CD14-positive monocyte (primary cell): ENCODE measurements around the gene SCN8A. TPM values are rescaled to one million over a fixed set of nuclear protein-coding genes. Genes with fewer than 3 reads are reported as not detected.

Experiments
- DNase-seq, 3 donors: peaks; one replicate each; pipeline ENCODE4 v3.0.0-alpha.2; 2011 to 2022
- H2AFZ ChIP-seq: 2 replicates; pipeline ENCODE4 v1.6.0; 2012; ENCODE audit warnings: mild to moderate bottlenecking, low read depth, low read length, inconsistent platforms; ENCODE audit not compliant: insufficient read depth, poor library complexity, severe bottlenecking
- H3K27ac ChIP-seq, 2 donors: 1 replicate in 1 of 2; 2 replicates in 1 of 2; pipeline ENCODE4 v1.5.1; 2012 to 2013; ENCODE audit warnings: low read length in 2 of 2, control low read depth in 1 of 2, inconsistent platforms in 1 of 2, low read depth in 1 of 2, mild to moderate bottlenecking in 1 of 2
- H3K27me3 ChIP-seq, 2 donors: one replicate each; pipeline versions ENCODE4 v1.6.0 to v1.6.1; 2011 to 2013; ENCODE audit warnings: low read length in 2 of 2; ENCODE audit not compliant: control insufficient read depth in 2 of 2, insufficient read depth in 2 of 2
- H3K36me3 ChIP-seq, 2 donors: replicated peaks in 1 of 2; 1 replicate in 1 of 2; 2 replicates in 1 of 2; pipeline versions ENCODE4 v1.5.1 to v1.6.1; 2012 to 2013; ENCODE audit warnings: low read length in 2 of 2, control low read depth in 1 of 2, inconsistent platforms in 1 of 2, mild to moderate bottlenecking in 1 of 2; ENCODE audit not compliant: insufficient read depth in 2 of 2, control insufficient read depth in 1 of 2
- H3K4me1 ChIP-seq, 2 donors: 1 replicate in 1 of 2; 2 replicates in 1 of 2; pipeline versions ENCODE4 v1.5.1 to v1.6.1; 2012 to 2013; ENCODE audit warnings: low read length in 2 of 2, control low read depth in 1 of 2, inconsistent platforms in 1 of 2, mild to moderate bottlenecking in 1 of 2, moderate library complexity in 1 of 2; ENCODE audit not compliant: insufficient read depth in 2 of 2, control insufficient read depth in 1 of 2
- H3K4me2 ChIP-seq: replicated peaks from 2 replicates; pipeline ENCODE3; 2012; ENCODE audit warnings: low read length, moderate library complexity, mild to moderate bottlenecking; ENCODE audit not compliant: poor library complexity, severe bottlenecking; ENCODE audit errors: extremely low read depth
- H3K4me3 ChIP-seq, 3 experiments: fragments of 200-600 bp in 1 of 3; sonication (generic) in 1 of 3; replicated peaks in 1 of 3; 1 replicate in 2 of 3; 2 replicates in 1 of 3; pipeline ENCODE4 v1.5.1; 2011 to 2013; ENCODE audit warnings: low read length in 3 of 3, mild to moderate bottlenecking in 3 of 3, control low read depth in 2 of 3, low read depth in 2 of 3, inconsistent platforms in 1 of 3, moderate library complexity in 1 of 3
- H3K79me2 ChIP-seq: 2 replicates; pipeline ENCODE4 v1.6.0; 2012; ENCODE audit warnings: mild to moderate bottlenecking, control low read depth, inconsistent platforms, low read length, moderate library complexity; ENCODE audit not compliant: insufficient read depth
- H3K9ac ChIP-seq: 2 replicates; pipeline ENCODE4 v1.6.0; 2017; ENCODE audit warnings: low read length, mild to moderate bottlenecking; ENCODE audit not compliant: insufficient read depth, poor library complexity, severe bottlenecking
- H3K9me3 ChIP-seq, 2 donors: replicated peaks in 1 of 2; 1 replicate in 1 of 2; 2 replicates in 1 of 2; pipeline versions ENCODE4 v1.5.1 to v1.6.1; 2012 to 2013; ENCODE audit warnings: low read length in 2 of 2, control low read depth in 1 of 2; ENCODE audit not compliant: control insufficient read depth in 1 of 2, insufficient read depth in 1 of 2
- H4K20me1 ChIP-seq: 2 replicates; pipeline ENCODE4 v1.6.0; 2012; ENCODE audit warnings: mild to moderate bottlenecking, low read length, control low read depth, moderate library complexity; ENCODE audit not compliant: insufficient read depth
- H3K27ac Mint-ChIP-seq, 7 donors: one replicate each; pipeline ENCODE4 v1.8.0; 2020; ENCODE audit warnings: mild to moderate bottlenecking in 7 of 7, mixed read lengths in 7 of 7, moderate library complexity in 6 of 7, inconsistent platforms in 2 of 7
- H3K27me3 Mint-ChIP-seq, 3 donors: one replicate each; pipeline ENCODE4 v1.8.0; 2021 to 2022; ENCODE audit warnings: low read depth in 3 of 3, mild to moderate bottlenecking in 3 of 3, mixed read lengths in 3 of 3, moderate library complexity in 3 of 3, inconsistent platforms in 1 of 3
- H3K36me3 Mint-ChIP-seq, 2 donors: one replicate each; pipeline ENCODE4 v1.8.0; 2020; ENCODE audit warnings: mixed read lengths in 2 of 2, inconsistent platforms in 1 of 2, mild to moderate bottlenecking in 1 of 2
- H3K4me1 Mint-ChIP-seq: one replicate; pipeline ENCODE4 v1.8.0; 2020; ENCODE audit warnings: mild to moderate bottlenecking, mixed read lengths
- H3K4me3 Mint-ChIP-seq, 2 donors: one replicate each; pipeline ENCODE4 v1.8.0; 2020; ENCODE audit warnings: mild to moderate bottlenecking in 2 of 2, mixed read lengths in 2 of 2, moderate library complexity in 1 of 2
- H3K9me3 Mint-ChIP-seq, 7 donors: one replicate each; pipeline ENCODE4 v1.8.0; 2020 to 2022; ENCODE audit warnings: mixed read lengths in 7 of 7, mild to moderate bottlenecking in 6 of 7, moderate library complexity in 6 of 7, inconsistent platforms in 2 of 7
- CTCF ChIP-seq: fragments of 200-600 bp; IDR thresholded peaks from one replicate; pipeline ENCODE4 v1.8.0; 2022; ENCODE audit warnings: antibody characterized with exemption, mild to moderate bottlenecking
- WGBS: methylation state at CpG from one replicate; pipeline ENCODE4 v1.1.5; 2013; ENCODE audit warnings: missing lambda C conversion rate; ENCODE audit not compliant: insufficient coverage; 5-methylcytosine and 5-hydroxymethylcytosine counted together
- intact Hi-C, 2 donors: fragments of 100-400 bp; cut with micrococcal nuclease; formaldehyde crosslinking; loops; one replicate each; pipeline versions ENCODE4 v1.15.0 to v1.15.1; 2023
- polyA plus RNA-seq, 3 donors: library from polyadenylated mRNA; depleted of rRNA in 1 of 3; unstranded in 2 of 3; stranded (reverse) in 1 of 3; fragments of 300-500 nt in 2 of 3; fragments of >200 nt in 1 of 3; fragmentation: Illumina TruSeq in 2 of 3; gene quantifications; 1 replicate in 2 of 3; 2 replicates in 1 of 3; pipeline ENCODE4 v1.2.3, GENCODE V29; 2012 to 2021

The SCN8A gene
- polyA plus RNA-seq, 3 donors, result 0.03 TPM; not detected in 2

- no peak overlapping the region for H3K27ac ChIP-seq
- H3K4me3 ChIP-seq, result no peak overlapping the region
- Mint-ChIP-seq H3K4me1 (peaks cover 38% of the 10 kb centered on the region), H3K4me3 (peak overlapping the region in 1 of 2 donors; percentile 26), H3K27me3 (peaks cover 37 to 62% (median 55%) of the 10 kb centered on the region in 3 donors), H3K36me3 (peaks cover 3 to 4% of the 10 kb centered on the region in 2 donors), H3K27ac (no peak overlapping the region), H3K9me3 (peaks cover 0 to 5% (median 0%) of the 10 kb centered on the region in 7 donors)
- H3K9ac ChIP-seq, result no peak overlapping the region
- H3K79me2 ChIP-seq, result no peaks in the 10 kb centered on the region
- H3K9me3 ChIP-seq, result no peaks in the 10 kb centered on the region
- no peak for DNase-seq
- intact Hi-C loops, result no loop called here
- WGBS, result 90% methylated on average over 7 of the region's 7 CpGs
- TF ChIP-seq CTCF, result no peak
- H3K36me3 ChIP-seq, result no peaks in the 10 kb centered on the region
- H3K4me1 ChIP-seq, result peaks cover 34 to 54% of the 10 kb centered on the region in 2 donors
- H4K20me1 ChIP-seq, result no peaks in the 10 kb centered on the region
- peaks cover 8 to 37% of the 10 kb centered on the region in 2 donors for H3K27me3 ChIP-seq
- no peak overlapping the region for H2AFZ ChIP-seq
- no peak overlapping the region for H3K4me2 ChIP-seq
Measured at GRCh38 chr12:51845482-51845881, 254.4 kb downstream of the SCN8A start.

- no peak for DNase-seq
- peaks cover 37 to 62% (median 52%) of the 10 kb centered on the region in 3 donors for H3K27me3 Mint-ChIP-seq
- Histone ChIP-seq H3K4me1 (peaks cover 37 to 57% of the 10 kb centered on the region in 2 donors), H3K27ac (no peak overlapping the region), H2AFZ (no peak overlapping the region), H4K20me1 (no peaks in the 10 kb centered on the region), H3K79me2 (no peaks in the 10 kb centered on the region), H3K27me3 (peaks cover 8 to 37% of the 10 kb centered on the region in 2 donors), H3K4me2 (peak overlapping the region; percentile 94), H3K9ac (no peak overlapping the region), H3K4me3 (peak overlapping the region in 1 of 3 experiments; percentile 78), H3K9me3 (no peaks in the 10 kb centered on the region), H3K36me3 (no peaks in the 10 kb centered on the region)
- H3K36me3 Mint-ChIP-seq, result peaks cover 3 to 4% of the 10 kb centered on the region in 2 donors
- 98% methylated on average over 12 of the region's 15 CpGs for WGBS
- peak overlapping the region; percentile 78 to 84 for H3K4me3 Mint-ChIP-seq
- peak overlapping the region in 2 of 7 donors; percentile 54 to 79 for H3K27ac Mint-ChIP-seq
- intact Hi-C loops, result no loop called here
- peaks cover 44% of the 10 kb centered on the region for H3K4me1 Mint-ChIP-seq
- no peak for TF ChIP-seq CTCF
- H3K9me3 Mint-ChIP-seq, result peaks cover 0 to 5% (median 0%) of the 10 kb centered on the region in 7 donors
Measured at GRCh38 chr12:51846271-51846691, 255.2 kb downstream of the SCN8A start.
